WTC11 (cell line): Measurements from ENCODE around the gene LINC00237.

Experiments used
- CREM ChIP-seq: sonication (generic); formaldehyde crosslinking; IDR thresholded peaks from 2 replicates; pipeline ENCODE4 v1.8.1; 2022; ENCODE audit warnings: mild to moderate bottlenecking, missing genetic modification reagents, moderate library complexity
- EMX1 ChIP-seq: fragments of 250-450 bp; sonication (Bioruptor Pico); IDR thresholded peaks from 2 replicates; pipeline ENCODE4 v1.8.0; 2021; ENCODE audit warnings: mild to moderate bottlenecking
- ESRRA ChIP-seq: sonication (generic); formaldehyde crosslinking; IDR thresholded peaks from 2 replicates; pipeline ENCODE4 v1.8.1; 2022; ENCODE audit warnings: mild to moderate bottlenecking, missing genetic modification reagents, borderline replicate concordance
- FOXK1 ChIP-seq: sonication (generic); formaldehyde crosslinking; IDR thresholded peaks from 2 replicates; pipeline ENCODE4 v1.8.0; 2022; ENCODE audit warnings: mild to moderate bottlenecking, moderate library complexity, missing genetic modification reagents
- GABPB1 ChIP-seq: sonication (generic); formaldehyde crosslinking; IDR thresholded peaks from 2 replicates; pipeline ENCODE4 v1.8.1; 2023; ENCODE audit warnings: mild to moderate bottlenecking, missing genetic modification reagents
- JUN ChIP-seq: sonication (generic); formaldehyde crosslinking; IDR thresholded peaks from 2 replicates; pipeline ENCODE4 v1.8.0; 2023; ENCODE audit warnings: mild to moderate bottlenecking, missing genetic modification reagents
- MAX ChIP-seq: sonication (generic); formaldehyde crosslinking; IDR thresholded peaks from 2 replicates; pipeline ENCODE4 v1.8.0; 2022; ENCODE audit warnings: mild to moderate bottlenecking, missing genetic modification reagents
- TCF7 ChIP-seq: sonication (generic); formaldehyde crosslinking; IDR thresholded peaks from 2 replicates; pipeline ENCODE4 v1.8.0; 2022; ENCODE audit warnings: mild to moderate bottlenecking, low read depth, missing genetic modification reagents, moderate library complexity
- TEAD4 ChIP-seq: sonication (generic); formaldehyde crosslinking; IDR thresholded peaks from 2 replicates; pipeline ENCODE4 v1.8.0; 2022; ENCODE audit warnings: mild to moderate bottlenecking, missing genetic modification reagents
- ZBTB21 ChIP-seq: sonication (generic); formaldehyde crosslinking; IDR thresholded peaks from 2 replicates; pipeline ENCODE4 v1.8.1; 2023; ENCODE audit warnings: mild to moderate bottlenecking, missing genetic modification reagents, borderline replicate concordance
- TF ChIP-seq, protein P1 (sequence below): fragments of 200-600 bp; IDR thresholded peaks from 2 replicates; pipeline ENCODE4 v1.8.0; 2022; ENCODE audit warnings: antibody characterized with exemption
- TF ChIP-seq, protein P2 (sequence below): sonication (generic); formaldehyde crosslinking; IDR thresholded peaks from 2 replicates; pipeline ENCODE4 v1.8.1; 2022; ENCODE audit warnings: missing genetic modification reagents, borderline replicate concordance
- TF ChIP-seq, protein P3 (sequence below): sonication (generic); formaldehyde crosslinking; IDR thresholded peaks from 2 replicates; pipeline ENCODE4 v1.8.1; 2023; ENCODE audit warnings: mild to moderate bottlenecking, moderate library complexity, missing genetic modification reagents
- TF ChIP-seq, protein P4 (sequence below): sonication (generic); formaldehyde crosslinking; IDR thresholded peaks from 2 replicates; pipeline ENCODE4 v1.8.1; 2022; ENCODE audit warnings: low read depth, missing genetic modification reagents, borderline replicate concordance

- TF ChIP-seq, protein P1, sequence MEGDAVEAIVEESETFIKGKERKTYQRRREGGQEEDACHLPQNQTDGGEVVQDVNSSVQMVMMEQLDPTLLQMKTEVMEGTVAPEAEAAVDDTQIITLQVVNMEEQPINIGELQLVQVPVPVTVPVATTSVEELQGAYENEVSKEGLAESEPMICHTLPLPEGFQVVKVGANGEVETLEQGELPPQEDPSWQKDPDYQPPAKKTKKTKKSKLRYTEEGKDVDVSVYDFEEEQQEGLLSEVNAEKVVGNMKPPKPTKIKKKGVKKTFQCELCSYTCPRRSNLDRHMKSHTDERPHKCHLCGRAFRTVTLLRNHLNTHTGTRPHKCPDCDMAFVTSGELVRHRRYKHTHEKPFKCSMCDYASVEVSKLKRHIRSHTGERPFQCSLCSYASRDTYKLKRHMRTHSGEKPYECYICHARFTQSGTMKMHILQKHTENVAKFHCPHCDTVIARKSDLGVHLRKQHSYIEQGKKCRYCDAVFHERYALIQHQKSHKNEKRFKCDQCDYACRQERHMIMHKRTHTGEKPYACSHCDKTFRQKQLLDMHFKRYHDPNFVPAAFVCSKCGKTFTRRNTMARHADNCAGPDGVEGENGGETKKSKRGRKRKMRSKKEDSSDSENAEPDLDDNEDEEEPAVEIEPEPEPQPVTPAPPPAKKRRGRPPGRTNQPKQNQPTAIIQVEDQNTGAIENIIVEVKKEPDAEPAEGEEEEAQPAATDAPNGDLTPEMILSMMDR = no peak
- TF ChIP-seq, protein P2, sequence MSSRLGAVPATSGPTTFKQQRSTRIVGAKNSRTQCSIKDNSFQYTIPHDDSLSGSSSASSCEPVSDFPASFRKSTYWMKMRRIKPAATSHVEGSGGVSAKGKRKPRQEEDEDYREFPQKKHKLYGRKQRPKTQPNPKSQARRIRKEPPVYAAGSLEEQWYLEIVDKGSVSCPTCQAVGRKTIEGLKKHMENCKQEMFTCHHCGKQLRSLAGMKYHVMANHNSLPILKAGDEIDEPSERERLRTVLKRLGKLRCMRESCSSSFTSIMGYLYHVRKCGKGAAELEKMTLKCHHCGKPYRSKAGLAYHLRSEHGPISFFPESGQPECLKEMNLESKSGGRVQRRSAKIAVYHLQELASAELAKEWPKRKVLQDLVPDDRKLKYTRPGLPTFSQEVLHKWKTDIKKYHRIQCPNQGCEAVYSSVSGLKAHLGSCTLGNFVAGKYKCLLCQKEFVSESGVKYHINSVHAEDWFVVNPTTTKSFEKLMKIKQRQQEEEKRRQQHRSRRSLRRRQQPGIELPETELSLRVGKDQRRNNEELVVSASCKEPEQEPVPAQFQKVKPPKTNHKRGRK (CRISPR knock-in tag) = no peak
- TF ChIP-seq CREM (CRISPR knock-in tag) = no peak
- TF ChIP-seq FOXK1 (CRISPR knock-in tag) = no peak
- TF ChIP-seq, protein P3, sequence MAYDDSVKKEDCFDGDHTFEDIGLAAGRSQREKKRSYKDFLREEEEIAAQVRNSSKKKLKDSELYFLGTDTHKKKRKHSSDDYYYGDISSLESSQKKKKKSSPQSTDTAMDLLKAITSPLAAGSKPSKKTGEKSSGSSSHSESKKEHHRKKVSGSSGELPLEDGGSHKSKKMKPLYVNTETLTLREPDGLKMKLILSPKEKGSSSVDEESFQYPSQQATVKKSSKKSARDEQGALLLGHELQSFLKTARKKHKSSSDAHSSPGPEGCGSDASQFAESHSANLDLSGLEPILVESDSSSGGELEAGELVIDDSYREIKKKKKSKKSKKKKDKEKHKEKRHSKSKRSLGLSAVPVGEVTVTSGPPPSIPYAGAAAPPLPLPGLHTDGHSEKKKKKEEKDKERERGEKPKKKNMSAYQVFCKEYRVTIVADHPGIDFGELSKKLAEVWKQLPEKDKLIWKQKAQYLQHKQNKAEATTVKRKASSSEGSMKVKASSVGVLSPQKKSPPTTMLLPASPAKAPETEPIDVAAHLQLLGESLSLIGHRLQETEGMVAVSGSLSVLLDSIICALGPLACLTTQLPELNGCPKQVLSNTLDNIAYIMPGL (CRISPR knock-in tag) = no peak
- TF ChIP-seq GABPB1 (CRISPR knock-in tag) = peak; percentile 43
- TF ChIP-seq TCF7 = no peak
- TF ChIP-seq ZBTB21 (CRISPR knock-in tag) = no peak
- TF ChIP-seq TEAD4 (CRISPR knock-in tag) = no peak
- no peak for TF ChIP-seq EMX1
- TF ChIP-seq JUN (CRISPR knock-in tag) = no peak
- TF ChIP-seq ESRRA (CRISPR knock-in tag) = no peak
- TF ChIP-seq, protein P4, sequence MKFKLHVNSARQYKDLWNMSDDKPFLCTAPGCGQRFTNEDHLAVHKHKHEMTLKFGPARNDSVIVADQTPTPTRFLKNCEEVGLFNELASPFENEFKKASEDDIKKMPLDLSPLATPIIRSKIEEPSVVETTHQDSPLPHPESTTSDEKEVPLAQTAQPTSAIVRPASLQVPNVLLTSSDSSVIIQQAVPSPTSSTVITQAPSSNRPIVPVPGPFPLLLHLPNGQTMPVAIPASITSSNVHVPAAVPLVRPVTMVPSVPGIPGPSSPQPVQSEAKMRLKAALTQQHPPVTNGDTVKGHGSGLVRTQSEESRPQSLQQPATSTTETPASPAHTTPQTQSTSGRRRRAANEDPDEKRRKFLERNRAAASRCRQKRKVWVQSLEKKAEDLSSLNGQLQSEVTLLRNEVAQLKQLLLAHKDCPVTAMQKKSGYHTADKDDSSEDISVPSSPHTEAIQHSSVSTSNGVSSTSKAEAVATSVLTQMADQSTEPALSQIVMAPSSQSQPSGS (CRISPR knock-in tag) = no peak
- no peak for TF ChIP-seq MAX (CRISPR knock-in tag)
These were observed 53.0 kb downstream of the LINC00237 start for GRCh38 chr20:21053002-21053762.
